HG03558 (cell line): ENCODE results near the gene IL20RA.

Experiments used
- ATAC-seq: cut with Tn5 transposase; IDR thresholded peaks from one replicate; pipeline ENCODE4 v1.9.1; 2021; ENCODE audit warnings: moderate number of reproducible peaks; ENCODE audit not compliant: unreplicated experiment; ENCODE audit errors: extremely low read depth

The IL20RA gene

DNA sequence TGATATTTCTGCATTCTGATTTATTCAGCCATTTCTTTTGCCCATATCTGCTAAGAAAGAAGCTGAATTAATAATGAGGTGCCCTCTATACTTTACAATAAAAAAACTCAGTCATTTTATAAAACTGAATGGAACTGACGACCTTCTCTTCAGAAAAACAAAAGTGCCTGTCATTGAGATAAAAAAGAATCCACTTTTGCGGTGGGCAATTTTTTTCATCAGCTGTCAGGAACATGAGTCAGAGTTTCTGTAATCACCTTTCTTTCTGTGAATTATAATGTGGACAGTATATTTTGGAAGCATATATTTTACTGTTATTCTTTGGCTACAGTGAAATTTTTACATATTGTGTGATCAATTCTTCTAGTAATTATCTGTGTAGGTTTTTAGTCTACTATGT, 33.4 kb downstream of the IL20RA start:
- no peak for ATAC-seq

DNA sequence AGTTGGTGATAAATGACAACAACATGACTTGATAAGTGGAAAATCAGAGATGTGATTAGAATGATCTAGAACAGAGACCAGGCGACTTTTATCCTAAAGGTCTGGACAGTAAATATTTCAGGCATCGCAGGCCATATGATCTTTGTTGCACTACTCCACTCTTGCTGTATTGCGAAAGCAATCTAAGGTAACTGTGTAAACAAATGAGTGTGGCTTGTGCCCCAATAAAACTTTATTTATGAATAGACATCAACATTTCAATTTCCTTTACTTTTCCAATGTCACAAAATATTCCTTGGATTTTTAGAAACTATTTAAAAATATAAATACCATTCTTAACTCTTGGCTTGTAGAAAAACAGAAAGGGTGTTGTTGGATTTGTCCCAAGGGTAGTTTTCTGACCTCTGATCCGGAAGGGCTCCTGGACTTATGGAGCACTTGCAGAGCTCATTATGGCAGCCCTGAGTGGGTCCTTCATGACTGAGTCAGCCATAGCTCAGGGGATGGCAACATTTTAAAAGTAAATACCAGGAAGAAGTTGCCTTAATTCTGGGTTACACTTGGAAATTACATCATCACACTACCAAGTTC, 34.5 kb downstream of the IL20RA start:
- ATAC-seq = no peak

DNA sequence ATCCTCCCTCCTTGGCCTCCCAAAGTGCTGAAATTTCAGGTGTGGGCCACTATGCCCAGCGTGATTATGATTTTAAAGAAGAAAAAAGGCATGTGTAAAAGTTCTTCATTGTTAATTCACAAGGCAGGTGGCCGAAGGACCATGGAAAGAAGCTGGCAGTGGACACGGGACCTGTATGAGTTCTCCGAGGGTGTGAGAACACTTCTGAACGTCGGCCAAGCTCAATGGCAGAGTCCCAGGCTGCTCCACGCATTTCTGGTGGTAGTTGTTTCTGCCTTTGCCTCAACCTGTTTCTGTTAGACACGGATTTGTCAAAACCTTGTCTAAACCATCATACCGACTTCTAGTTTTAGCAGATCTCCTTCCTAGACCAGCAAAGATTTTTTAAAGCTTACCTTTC, 36.6 kb downstream of the IL20RA start:
- no peak for ATAC-seq

DNA sequence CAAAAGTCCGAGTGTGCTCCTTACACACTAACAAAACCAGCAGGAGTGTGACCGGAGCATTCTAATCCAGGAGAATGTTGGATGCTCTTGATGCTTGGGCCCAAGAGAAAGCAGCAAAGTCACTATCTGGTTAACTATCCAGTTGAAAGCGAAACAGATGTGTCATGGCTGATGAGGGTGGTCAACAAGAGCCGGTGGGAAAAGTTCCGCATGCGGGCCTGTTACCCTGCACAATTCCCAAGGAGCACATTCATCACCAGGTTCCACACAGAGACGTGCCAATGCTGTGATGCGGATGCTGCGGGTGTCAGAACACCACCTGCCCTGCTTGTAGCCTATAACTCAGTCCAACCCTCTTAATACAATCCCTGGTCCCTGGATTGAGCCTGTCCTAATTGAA, 38.7 kb downstream of the IL20RA start:
- ATAC-seq = no peak

DNA sequence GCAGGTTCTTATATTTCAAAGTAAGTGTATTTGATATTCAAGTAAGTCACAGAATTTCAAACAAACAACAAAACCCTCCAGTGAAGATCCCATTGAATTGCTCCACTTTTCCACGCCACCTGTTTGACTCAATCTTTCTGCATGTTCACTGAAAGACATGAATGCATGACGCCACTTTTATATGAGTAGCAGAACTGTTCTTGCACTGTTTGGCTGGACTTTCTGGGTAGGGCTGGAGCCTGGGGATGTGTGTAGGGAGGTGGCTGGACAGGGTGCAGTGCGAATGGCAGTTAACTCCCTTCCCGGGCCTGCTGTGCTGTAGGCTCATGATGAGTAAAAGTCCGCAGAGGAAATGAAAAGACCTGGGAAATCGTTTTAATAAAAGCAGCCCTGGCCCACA, 39.7 kb downstream of the IL20RA start:
- no peak for ATAC-seq

DNA sequence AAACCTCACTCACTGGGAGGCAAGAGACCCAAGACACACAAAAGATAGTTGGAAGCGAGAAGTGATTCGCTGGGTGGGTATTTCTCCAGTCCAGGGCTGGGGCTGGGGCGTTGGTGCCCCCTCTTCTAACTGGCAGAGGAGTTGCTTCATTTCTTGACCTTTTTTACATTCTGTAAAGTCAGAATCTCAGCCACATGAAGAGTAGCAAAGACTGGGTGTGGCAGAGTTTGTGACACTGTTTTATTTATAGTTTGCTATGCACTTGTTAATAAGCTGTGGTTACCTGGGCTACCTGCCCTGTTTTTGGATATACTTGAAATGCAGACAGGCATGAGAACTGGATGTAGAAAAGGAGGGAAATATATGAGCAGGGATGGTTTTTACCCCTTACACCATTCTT, 42.3 kb downstream of the IL20RA start:
- no peak for ATAC-seq

DNA sequence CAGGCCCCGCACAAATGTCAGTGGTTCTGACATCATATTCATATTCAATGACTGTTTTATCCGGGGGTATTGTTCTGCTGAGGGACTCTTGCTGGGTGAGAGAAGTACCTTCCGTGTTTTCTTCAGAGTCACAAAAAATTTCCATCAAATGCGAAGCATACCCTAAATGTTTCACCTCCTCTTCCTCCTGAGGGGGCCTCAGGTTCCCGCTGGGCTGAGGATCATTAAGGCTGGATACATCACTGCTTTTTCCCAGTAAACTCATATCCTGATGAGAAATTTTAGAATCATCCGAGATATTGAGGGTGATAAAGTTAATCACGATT, 42.8 kb downstream of the IL20RA start:
- ATAC-seq = no peak

DNA sequence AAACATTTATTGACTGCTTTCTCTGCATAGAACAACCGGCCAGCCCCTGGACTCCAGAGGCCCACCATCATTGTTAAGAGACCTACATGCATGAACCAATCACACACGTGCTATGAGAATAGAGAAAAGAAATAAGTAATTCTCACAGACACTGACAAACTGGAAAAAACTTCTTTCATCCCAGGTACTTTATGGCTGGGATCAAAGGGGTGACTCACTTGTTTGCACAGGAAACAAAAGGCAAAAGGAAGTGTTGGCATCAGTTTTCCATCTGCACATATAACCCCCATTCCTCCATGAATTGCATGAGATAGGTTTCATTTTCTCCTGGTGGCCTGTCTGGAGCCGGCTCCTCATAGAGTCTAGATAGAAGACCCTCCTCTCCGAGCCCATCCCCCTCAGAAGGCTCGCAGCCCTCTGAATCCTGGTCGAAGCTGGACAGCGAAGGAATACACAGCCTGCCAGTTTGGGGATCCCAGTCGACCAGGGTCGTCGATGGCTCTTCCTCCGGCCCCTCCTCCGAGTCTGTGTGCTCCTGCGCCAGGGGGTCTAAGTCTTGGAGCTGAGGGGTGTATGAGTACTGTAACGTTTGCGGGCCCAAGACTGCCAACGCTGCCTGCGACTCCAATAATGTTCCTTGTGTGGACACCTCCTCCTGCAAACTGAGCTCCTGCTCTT, 43.3 kb downstream of the IL20RA start:
- ATAC-seq = no peak

DNA sequence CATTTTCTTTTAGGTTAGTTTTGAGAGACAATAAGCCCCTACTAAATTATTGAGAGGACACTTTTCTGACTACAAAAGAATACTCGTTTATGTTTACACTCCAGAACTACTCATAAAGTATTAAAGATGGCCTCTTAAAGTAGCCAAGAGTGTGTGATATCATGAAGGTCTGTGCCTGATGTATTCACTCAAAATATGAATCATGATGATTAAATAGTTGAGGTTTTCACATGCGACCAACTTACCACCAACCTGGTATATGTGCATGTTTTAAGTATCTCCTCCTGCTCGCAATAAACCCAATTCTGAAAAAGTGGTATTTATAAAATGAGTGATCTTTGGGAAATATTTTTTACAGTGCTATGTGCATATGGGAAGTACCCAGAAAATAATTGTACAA, 43.9 kb downstream of the IL20RA start:
- ATAC-seq = no peak

DNA sequence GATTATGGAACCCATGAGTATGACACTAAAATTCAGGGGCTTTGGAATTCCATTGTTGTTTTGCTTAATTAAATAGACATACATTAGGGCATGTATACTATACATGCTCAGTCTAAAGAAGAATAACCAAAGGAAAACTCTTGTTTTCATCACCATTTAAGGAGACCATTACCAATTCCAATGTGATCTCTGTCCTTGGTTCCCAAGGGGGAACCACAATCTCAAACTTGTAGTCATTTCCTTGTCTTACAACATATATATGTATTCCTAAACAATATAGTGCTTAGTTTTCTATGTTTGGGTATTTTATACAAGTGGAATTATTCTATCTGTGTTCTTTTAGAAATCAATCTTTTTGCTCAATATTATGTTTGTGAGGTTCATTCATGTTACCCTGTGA, 49.2 kb downstream of the IL20RA start:
- no peak for ATAC-seq

DNA sequence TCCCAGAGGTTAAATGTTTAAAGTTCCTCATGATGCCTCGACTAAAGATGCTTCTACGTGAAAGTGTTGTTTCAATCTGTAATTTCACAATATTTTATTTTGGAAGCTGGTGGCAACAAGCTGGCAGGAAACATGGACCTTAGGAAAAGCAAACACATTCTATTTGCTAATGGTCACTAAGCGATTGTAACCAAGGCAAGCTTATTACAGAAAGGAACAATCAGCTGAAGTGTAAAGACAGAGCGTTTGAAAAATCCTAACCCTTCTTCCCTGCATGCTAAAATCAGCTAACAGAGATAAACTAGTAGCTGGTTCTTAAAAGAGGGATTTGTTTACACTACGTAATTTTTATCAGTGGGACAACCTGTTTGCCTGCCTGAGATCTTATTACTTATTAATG, 50.0 kb downstream of the IL20RA start:
- no peak for ATAC-seq

DNA sequence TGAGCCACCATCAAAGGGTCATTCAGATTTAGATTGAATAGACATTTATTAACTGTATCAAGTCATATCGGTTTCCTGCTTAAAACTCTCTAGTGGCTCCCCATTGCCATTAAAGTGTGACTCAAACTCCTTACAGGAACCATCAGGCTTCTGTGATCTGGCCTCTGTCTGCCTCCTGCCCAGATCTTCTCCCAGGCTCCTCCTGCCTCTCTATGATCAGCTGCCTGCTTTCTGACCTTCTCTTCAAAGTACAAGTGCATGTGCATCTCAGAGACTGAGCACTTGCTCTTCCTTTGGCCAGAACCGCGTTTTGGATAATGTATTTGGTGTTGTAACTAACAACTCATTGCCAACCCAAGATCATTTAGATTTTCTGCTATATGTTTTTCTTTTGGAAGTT, 52.7 kb downstream of the IL20RA start:
- ATAC-seq = no peak

DNA sequence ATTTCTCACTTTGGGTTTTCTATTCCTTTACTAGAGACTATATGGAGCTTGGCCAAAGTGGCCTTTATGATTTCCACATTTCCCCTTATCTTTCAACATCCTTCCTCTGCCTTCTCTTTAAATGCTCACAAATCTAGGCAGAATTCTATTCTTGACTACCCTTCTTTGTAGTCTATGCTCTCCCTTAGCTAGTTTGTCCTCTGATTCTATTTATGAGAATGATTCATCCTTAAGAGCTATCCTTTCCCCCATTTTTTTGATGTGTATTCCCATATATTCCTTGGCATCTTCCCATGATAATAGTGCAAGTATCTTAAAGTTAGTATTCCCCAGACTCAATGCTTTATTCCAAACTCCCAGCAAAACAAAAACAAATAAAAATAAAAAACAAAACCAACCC, 53.1 kb downstream of the IL20RA start:
- ATAC-seq = no peak

DNA sequence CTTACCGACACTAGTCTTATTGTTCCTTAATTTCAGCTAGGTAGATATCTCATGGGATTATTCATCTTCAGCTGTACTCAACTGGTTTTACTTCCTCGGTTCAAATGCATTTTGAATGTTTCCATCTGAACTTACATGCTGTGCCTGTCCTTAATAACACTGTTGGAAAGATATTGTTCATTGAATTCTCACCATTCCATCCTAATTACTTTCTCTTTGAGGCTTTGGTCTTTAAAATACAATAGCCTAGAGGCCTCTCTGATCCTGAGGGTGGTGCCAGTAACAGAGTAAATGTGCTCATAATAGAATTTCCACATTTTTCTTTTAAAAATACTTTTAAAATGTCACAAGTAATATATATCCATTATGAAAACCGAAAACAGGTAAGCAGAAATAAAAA, 54.0 kb downstream of the IL20RA start:
- ATAC-seq = no peak

DNA sequence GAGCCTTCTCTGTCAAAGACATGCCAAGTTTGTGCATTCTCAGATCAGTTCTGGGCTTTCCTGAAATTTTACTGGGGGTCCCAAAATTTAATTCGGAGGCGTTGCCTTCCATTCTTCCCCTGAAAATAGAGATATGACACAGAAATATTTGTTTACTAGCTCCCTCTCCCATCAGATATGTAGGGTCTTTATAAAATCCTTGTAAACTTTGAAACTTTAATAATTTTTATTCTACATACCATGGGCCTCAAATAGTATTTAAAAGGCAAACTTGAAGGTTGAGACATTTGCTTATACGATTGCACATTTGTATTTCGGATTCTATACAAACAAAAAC, 54.6 kb downstream of the IL20RA start:
- no peak for ATAC-seq

DNA sequence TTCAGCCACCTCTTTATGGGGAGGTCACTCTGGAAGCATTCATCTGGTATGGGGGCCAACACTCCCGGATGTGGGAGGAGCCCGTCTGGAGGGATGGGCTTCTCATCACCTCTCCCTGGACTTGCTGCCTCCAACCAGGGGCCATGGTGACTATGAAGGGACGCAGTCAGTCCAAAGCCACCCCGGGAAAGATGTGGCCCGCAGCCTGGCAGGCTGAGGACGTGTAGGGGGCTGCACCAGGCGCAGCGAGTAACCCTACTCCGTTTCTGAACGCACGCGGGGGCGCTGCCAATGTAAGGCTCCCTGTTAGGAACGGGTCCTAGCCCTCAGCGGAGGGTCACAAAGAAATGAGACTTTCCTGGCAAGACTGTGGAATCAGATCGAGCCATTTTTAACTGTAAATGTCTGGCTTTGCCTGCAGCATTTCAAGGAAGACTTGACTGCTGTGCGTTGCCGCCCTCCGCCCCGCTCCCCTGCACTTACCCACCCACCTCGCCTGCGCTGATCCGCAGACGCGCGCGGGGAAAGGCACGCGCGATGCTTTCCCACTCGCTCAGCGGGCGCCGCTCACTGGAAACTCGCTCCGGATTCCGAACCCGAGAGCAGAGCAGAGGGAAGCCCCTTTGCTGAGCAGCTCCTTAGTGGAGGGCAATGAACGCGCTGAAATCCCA, 55.1 kb downstream of the IL20RA start:
- ATAC-seq = no peak

DNA sequence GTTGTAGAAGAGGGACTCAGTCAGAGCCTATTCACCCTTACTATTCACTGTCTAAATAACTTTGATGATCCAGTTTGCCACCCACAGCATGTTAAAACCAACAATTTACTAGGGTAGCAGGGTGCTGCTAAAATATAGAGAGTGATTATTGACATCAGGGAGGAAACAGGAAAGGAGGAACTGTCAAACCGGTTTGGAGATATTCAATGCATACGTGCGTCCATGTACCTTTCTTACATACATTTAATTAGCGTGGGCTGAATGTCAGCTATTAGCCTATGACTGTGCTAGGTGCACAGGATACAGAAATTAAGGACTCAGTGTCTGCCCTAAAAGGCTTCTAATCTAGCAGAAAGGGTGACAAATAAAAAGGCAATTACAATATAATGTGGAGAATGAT, 57.2 kb downstream of the IL20RA start:
- ATAC-seq = no peak

DNA sequence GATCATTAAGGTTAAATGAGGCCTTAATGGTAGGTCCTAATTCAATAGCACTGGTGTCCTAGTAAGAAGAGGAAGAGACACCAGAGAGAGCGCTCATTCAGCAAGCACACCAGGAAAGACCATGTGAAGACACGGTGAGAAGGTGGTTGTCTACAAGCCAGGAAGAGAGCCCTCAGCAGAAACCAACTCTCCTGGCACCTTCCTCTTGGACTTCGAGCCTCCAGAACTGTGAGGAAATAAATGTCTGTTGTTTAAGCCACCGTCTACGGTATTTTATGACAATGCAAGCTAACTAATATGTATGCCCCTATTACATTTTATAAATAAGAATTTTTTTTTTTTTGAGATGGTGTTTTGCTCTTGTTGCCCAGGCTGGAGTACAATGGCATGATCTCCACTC, 59.3 kb downstream of the IL20RA start:
- ATAC-seq = no peak

DNA sequence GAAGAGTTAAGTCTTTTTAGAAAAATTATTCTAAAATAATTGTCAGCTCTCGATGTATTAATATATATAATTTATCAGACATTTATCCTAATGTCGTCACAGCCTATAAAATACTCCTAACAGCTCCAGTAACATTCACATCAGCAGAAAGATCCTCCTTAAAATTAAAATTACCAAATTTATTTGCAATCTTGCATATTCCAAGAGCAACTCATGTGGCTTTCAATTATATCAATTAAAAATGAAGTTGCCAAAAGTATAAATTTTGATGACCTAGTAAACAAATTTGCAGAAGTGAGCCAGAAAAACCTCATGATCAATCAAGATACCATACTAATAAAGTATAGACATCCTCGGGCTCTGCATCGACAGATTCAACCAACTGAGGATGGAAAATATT, 60.2 kb downstream of the IL20RA start:
- ATAC-seq = no peak

DNA sequence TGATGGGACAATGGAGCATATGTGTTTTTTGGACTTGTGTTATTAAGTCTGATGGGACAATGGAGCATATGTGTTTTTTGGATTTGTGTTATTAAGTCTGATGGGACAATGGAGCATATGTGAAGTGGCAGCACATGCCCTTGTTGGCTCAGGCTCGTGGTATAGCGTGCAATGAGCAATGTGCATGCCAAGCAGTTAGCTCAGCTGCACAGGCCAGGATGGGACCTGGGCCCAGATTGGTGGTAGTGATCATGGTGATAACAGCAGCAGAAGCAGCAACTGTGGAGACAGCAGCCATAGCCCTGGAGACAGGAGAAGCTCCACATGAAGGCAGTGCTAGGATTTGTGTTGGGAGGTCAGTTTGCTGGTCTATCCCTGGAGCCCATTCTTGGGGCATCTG, 61.1 kb downstream of the IL20RA start:
- no peak for ATAC-seq

DNA sequence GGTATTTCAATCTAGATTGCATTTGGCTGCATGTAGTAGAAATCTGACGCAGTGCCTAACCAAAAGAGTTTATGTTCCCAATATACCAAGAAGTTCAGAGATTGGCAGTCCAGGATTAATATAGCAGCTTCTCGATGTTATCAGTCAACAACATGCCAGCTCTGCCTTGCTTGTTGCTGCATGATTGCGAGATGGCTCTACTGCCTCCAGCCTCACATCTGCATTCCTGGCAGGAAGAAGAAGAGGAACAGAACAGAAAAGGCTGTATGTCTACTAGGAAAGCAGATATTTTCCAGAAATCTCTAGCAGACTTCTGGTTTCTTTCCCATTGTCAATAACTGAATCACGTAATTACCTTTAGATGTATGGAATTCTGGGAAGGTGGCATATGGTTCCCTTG, 61.8 kb downstream of the IL20RA start:
- no peak for ATAC-seq

DNA sequence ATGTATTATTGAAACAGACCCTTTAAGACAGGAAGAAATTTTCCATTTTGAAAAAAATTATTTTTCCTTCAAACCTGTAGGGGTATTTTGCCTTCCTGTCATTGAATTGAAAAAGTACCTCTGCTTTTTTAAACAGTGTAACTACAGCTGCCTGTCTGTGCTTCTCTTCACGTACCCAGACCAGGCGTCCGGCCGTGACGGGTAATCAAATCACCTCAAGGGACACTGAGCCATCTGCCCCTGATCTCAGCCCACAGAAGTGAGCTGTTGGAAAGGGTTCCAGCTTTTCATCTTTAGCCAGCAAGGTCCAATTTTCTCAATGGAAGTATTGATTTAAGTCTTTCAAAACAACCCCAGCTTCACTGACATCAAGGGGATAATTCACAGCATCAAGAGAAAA, 64.7 kb downstream of the IL20RA start:
- ATAC-seq = no peak
